ENCODE measurements around the gene C12orf42.

DNA sequence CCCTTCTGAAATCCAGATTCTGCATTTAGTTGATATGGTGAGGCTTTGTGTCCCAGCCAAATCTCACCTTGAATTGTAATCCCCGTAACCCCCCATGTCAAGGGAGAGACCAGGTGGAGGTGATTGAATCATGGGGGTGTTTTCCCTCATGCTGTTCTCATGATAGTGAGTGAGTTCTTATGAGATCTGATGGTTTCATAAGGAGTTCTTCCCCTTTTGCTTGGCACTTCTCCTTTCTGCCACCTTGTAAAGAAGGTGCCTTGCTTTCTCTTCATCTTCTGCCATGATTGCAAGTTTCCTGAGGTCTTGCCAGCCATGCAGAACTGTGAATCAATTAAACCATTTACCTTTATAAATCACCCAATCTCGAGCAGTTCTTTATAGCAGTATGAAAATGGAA, 23.1 kb upstream of the C12orf42 start:
- TF ChIP-seq POLR2A (IDR thresholded peaks at IDR 0.05; ENCODE audit: low read length) (no peak), GATA1 (IDR thresholded peaks at IDR 0.05; ENCODE audit: low read depth, low read length) (no peak)

All from erythroblast (primary cell).